GM12892 (cell line): Measurements from ENCODE around the gene TRPM2.

Experiments
- POLR2A ChIP-seq: IDR thresholded peaks from 2 replicates; pipeline ENCODE4 v1.6.1; 2011; ENCODE audit warnings: low read depth, low read length, control low read depth
- POLR2AphosphoS5 ChIP-seq: IDR thresholded peaks from 2 replicates; pipeline ENCODE4 v1.6.1; 2011; ENCODE audit warnings: low read depth, low read length, control low read depth
- TAF1 ChIP-seq: IDR thresholded peaks from 2 replicates; pipeline ENCODE4 v1.6.1; 2011; ENCODE audit warnings: low read depth, mild to moderate bottlenecking, control low read depth, low read length, borderline replicate concordance

DNA sequence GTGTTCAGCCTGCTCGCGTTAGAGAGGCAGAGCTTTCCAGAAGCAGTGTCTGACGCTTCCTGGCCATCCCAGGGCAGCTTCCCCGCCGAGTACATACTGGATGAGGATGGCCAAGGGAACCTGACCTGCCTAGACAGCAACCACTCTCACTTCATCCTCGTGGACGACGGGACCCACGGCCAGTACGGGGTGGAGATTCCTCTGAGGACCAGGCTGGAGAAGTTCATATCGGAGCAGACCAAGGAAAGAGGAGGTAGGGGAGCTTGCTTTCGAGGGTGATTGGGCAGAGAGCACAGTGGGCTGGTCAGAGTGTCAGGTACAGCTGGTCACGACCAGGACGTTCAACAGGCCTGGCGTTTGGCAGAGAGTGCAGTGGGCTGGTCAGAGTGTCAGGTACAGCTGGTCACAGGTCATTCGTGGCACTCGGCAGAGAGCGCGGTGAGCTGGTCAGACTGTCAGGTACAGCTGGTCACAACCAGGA, 22.4 kb downstream of the TRPM2 start:
- TF ChIP-seq POLR2A (no peak), POLR2AphosphoS5 (no peak), TAF1 (no peak)
